AG08395 (cell line): ENCODE results near the gene LIPF.
"Not testable (repeated sequence)": the region's sequence is repeated elsewhere in the genome, so short reads cannot be mapped to it uniquely, and the experiment has no call there.

Experiments used
- DNase-seq: peaks from one replicate; pipeline ENCODE4 v3.0.0; 2012; ENCODE audit warnings: mixed read lengths, low spot score

LIPF gene

GRCh38 chr10:88664142-88664541, at the start of gene LIPF:
LIPF (plus strand) TSS chr10:88664442; CDS start chr10:88667298, 2,856 bp downstream.
- DNase-seq, result no peak

- no peak for DNase-seq
Observed at GRCh38 chr10:88616250-88616977, 47.8 kb upstream of the LIPF start.

GRCh38 chr10:88617772-88618300, 46.4 kb upstream of the LIPF start:
- no peak for DNase-seq

GRCh38 chr10:88618496-88618895, 45.7 kb upstream of the LIPF start:
- no peak for DNase-seq

GRCh38 chr10:88620441-88620840, 43.8 kb upstream of the LIPF start:
- DNase-seq, result no peak

- DNase-seq, result no peak
Observed at GRCh38 chr10:88623835-88624234, 40.4 kb upstream of the LIPF start.

- DNase-seq, result no peak
Observed at GRCh38 chr10:88624840-88625239, 39.4 kb upstream of the LIPF start.

- DNase-seq, result no peak
Observed at GRCh38 chr10:88640186-88640585, 24.1 kb upstream of the LIPF start.

- DNase-seq, result no peak
Observed at GRCh38 chr10:88642209-88642608, 22.0 kb upstream of the LIPF start.

GRCh38 chr10:88642963-88643362, 21.3 kb upstream of the LIPF start:
- DNase-seq, result peak; percentile 49

GRCh38 chr10:88647061-88647615, 17.1 kb upstream of the LIPF start:
- no peak for DNase-seq

- peak; percentile 78 for DNase-seq
Observed at GRCh38 chr10:88651101-88651551, 13.1 kb upstream of the LIPF start.

- peak; percentile 15 for DNase-seq
Observed at GRCh38 chr10:88652616-88653015, 11.6 kb upstream of the LIPF start.

- DNase-seq, result no peak
Observed at GRCh38 chr10:88657901-88658300, 6.3 kb upstream of the LIPF start.

GRCh38 chr10:88659725-88660597, 4.3 kb upstream of the LIPF start:
- DNase-seq, result peak; percentile 13

GRCh38 chr10:88660598-88660884, 3.7 kb upstream of the LIPF start:
- DNase-seq, result no peak

GRCh38 chr10:88661018-88661417, 3.2 kb upstream of the LIPF start:
- no peak for DNase-seq

GRCh38 chr10:88661577-88661976, 2.7 kb upstream of the LIPF start:
- DNase-seq, result no peak

- DNase-seq, result not testable (repeated sequence)
Observed at GRCh38 chr10:88663153-88663552, 1.1 kb upstream of the LIPF start.

GRCh38 chr10:88668465-88668864, 4.2 kb downstream of the LIPF start:
- no peak for DNase-seq

- DNase-seq, result no peak
Observed at GRCh38 chr10:88670497-88670896, 6.3 kb downstream of the LIPF start.

- no peak for DNase-seq
Observed at GRCh38 chr10:88672041-88672440, 7.8 kb downstream of the LIPF start.
